Endothelial cell of umbilical vein (primary cell): Measurements from ENCODE around the gene PSAP. TPM values are rescaled to one million over a fixed set of nuclear protein-coding genes. Genes with fewer than 3 reads are reported as not detected.

ENCODE experiments used
- BruUV-seq: library from RNA; stranded (reverse); fragments of 400-500 nt; replicated peaks from 2 replicates; lab custom pipeline; 2021; lab: Mats Ljungman, UMichigan
- CTCF ChIA-PET: fragments of 300-600, 350-600 bp; sonication (Branson Sonifier 250); formaldehyde crosslinking; loops from one replicate; lab custom pipeline; 2021; ENCODE audit warnings: antibody characterized with exemption, inconsistent platforms; lab: Charles Lee
- POLR2A ChIA-PET: fragments of 300-600, 350-600 bp; sonication (Branson Sonifier 250); formaldehyde crosslinking; loops from one replicate; lab custom pipeline; 2021; ENCODE audit warnings: antibody characterized with exemption, inconsistent platforms; lab: Charles Lee
- DNase-seq: peaks from one replicate; pipeline ENCODE4 v3.0.0-alpha.2; 2011; ENCODE audit warnings: low read depth, low spot score
- FAIRE-seq: peaks from 2 replicates; lab custom pipeline; 2011; peaks lifted over from hg19 to GRCh38; lab: Jason Lieb, UNC
- H2AFZ ChIP-seq: 2 replicates; pipeline ENCODE4 v1.6.0; 2012; ENCODE audit warnings: low read depth, low read length, control low read depth, inconsistent platforms
- H3K27ac ChIP-seq: 2 replicates; pipeline ENCODE4 v1.5.1; 2011; ENCODE audit warnings: low read depth, mild to moderate bottlenecking, control low read depth, low read length, moderate library complexity; ENCODE audit not compliant: insufficient read depth
- H3K27me3 ChIP-seq, 2 experiments: 2 replicates each; pipeline versions ENCODE4 v1.6.0 to v1.6.1; 2011; ENCODE audit warnings: low read length in 2 of 2, mixed read lengths in 1 of 2; ENCODE audit not compliant: control insufficient read depth in 2 of 2, insufficient read depth in 2 of 2
- H3K36me3 ChIP-seq, 2 experiments: 2 replicates in 1 of 2; 3 replicates in 1 of 2; pipeline ENCODE4 v1.5.1; 2011; ENCODE audit warnings: low read length in 2 of 2, mild to moderate bottlenecking in 1 of 2, moderate library complexity in 1 of 2; ENCODE audit not compliant: control insufficient read depth in 2 of 2, insufficient read depth in 2 of 2; ENCODE audit errors: extremely low read depth in 1 of 2
- H3K4me1 ChIP-seq: 3 replicates; pipeline ENCODE4 v1.5.1; 2011; ENCODE audit warnings: mild to moderate bottlenecking, low read length; ENCODE audit not compliant: control insufficient read depth, insufficient read depth; ENCODE audit errors: extremely low read depth
- H3K4me2 ChIP-seq: 2 replicates; pipeline ENCODE4 v1.6.1; 2011; ENCODE audit warnings: low read length, control low read depth, mixed read lengths; ENCODE audit not compliant: insufficient read depth
- H3K4me3 ChIP-seq, 3 experiments: fragments of 200-600 bp in 1 of 3; sonication (generic), shearing (Covaris generic) in 1 of 3; replicated peaks in 1 of 3; 2 replicates each; pipeline ENCODE4 v1.5.1; 2011 to 2016; ENCODE audit warnings: control low read depth in 3 of 3, low read length in 3 of 3, mild to moderate bottlenecking in 2 of 3, inconsistent platforms in 1 of 3, low read depth in 1 of 3, moderate library complexity in 1 of 3; ENCODE audit not compliant: insufficient read depth in 1 of 3
- H3K79me2 ChIP-seq: 2 replicates; pipeline ENCODE4 v1.6.0; 2012; ENCODE audit warnings: low read length, inconsistent platforms; ENCODE audit not compliant: control insufficient read depth, insufficient read depth
- H3K9ac ChIP-seq: replicated peaks from 2 replicates; pipeline ENCODE3; 2011; ENCODE audit warnings: low read length, control low read depth; ENCODE audit not compliant: insufficient read depth; ENCODE audit errors: extremely low read depth
- H3K9me1 ChIP-seq: replicated peaks from 3 replicates; pipeline ENCODE4 v1.6.0; 2011; ENCODE audit warnings: mild to moderate bottlenecking, low read length; ENCODE audit not compliant: control insufficient read depth, insufficient read depth; ENCODE audit errors: extremely low read depth
- H3K9me3 ChIP-seq: replicated peaks from 2 replicates; pipeline ENCODE4 v1.5.1; 2012; ENCODE audit warnings: low read length, inconsistent platforms; ENCODE audit not compliant: control insufficient read depth, insufficient read depth
- H4K20me1 ChIP-seq: replicated peaks from 2 replicates; pipeline ENCODE3; 2011; ENCODE audit warnings: mild to moderate bottlenecking, low read length; ENCODE audit not compliant: control insufficient read depth, insufficient read depth; ENCODE audit errors: extremely low read depth
- CTCF ChIP-seq, 2 donors: IDR thresholded peaks; 1 replicate in 1 of 2; 2 replicates in 1 of 2; pipeline ENCODE4 v1.5.1; 2011; ENCODE audit warnings: low read length in 2 of 2, mild to moderate bottlenecking in 2 of 2, moderate library complexity in 2 of 2, control low read depth in 1 of 2, inconsistent platforms in 1 of 2, low read depth in 1 of 2; ENCODE audit not compliant: insufficient read depth in 1 of 2; ENCODE audit errors: extremely low read depth in 1 of 2
- EZH2 ChIP-seq: IDR thresholded peaks from 2 replicates; pipeline ENCODE4 v1.6.1; 2012; ENCODE audit warnings: borderline replicate concordance, low read depth, mild to moderate bottlenecking, moderate library complexity, low read length, inconsistent platforms; ENCODE audit not compliant: severe bottlenecking
- FOS ChIP-seq: IDR thresholded peaks from 2 replicates; pipeline ENCODE4 v1.6.1; 2011; ENCODE audit warnings: mild to moderate bottlenecking, low read length, moderate library complexity, borderline replicate concordance; ENCODE audit not compliant: insufficient read depth
- GATA2 ChIP-seq: IDR thresholded peaks from 2 replicates; pipeline ENCODE4 v1.7.0; 2011; ENCODE audit warnings: low read depth, mild to moderate bottlenecking, moderate library complexity, mixed read lengths, low read length; ENCODE audit not compliant: insufficient read length, insufficient read depth
- JUN ChIP-seq: IDR thresholded peaks from 2 replicates; pipeline ENCODE4 v1.6.1; 2011; ENCODE audit warnings: borderline replicate concordance, low read depth; ENCODE audit not compliant: insufficient read length, insufficient read depth
- MAX ChIP-seq: IDR thresholded peaks from 2 replicates; pipeline ENCODE4 v1.6.1; 2011; ENCODE audit not compliant: insufficient read depth, insufficient read length
- MYC ChIP-seq: IDR thresholded peaks from one replicate; pipeline ENCODE4 v1.6.1; 2011; ENCODE audit warnings: mild to moderate bottlenecking, low read depth, low read length
- POLR2A ChIP-seq: IDR thresholded peaks from 2 replicates; pipeline ENCODE4 v1.6.1; 2012; ENCODE audit warnings: low read depth, mild to moderate bottlenecking, control low read depth, low read length
- POLR2AphosphoS5 ChIP-seq: IDR thresholded peaks from 2 replicates; pipeline ENCODE4 v1.6.1; 2012; ENCODE audit warnings: low read depth, mild to moderate bottlenecking, control low read depth, low read length, moderate library complexity; ENCODE audit not compliant: insufficient read depth
- dilution Hi-C: fragments of 300-500 bp; cut with MboI; formaldehyde crosslinking; loops from one replicate; pipeline ENCODE4 v1.15.0; 2019; ENCODE audit warnings: low sequenced_read_pairs; ENCODE audit not compliant: extremely low pct_ligation_motif_present
- intact Hi-C: fragments of 100-400 bp; cut with micrococcal nuclease; formaldehyde crosslinking; loops from one replicate; pipeline ENCODE4 v1.10.0; 2022
- polyA plus RNA-seq, 4 experiments: library from polyadenylated mRNA; depleted of rRNA in 3 of 4; stranded (reverse) in 3 of 4; unstranded in 1 of 4; fragments of >200 nt; gene quantifications; 2 replicates each; pipeline versions ENCODE4 v1.2.1 to v1.2.3, GENCODE V29; 2011 to 2012; ENCODE audit warnings: missing spikeins in 1 of 4
- total RNA-seq: library from RNA; stranded (reverse); gene quantifications from 2 replicates; pipeline ENCODE4 v1.2.3, GENCODE V29; 2021

The PSAP gene
- total and polyA plus RNA-seq, 2 donors (not counting 3 experiments of a cell fraction or from before 2014, with no cell fraction given) = 644 to 1,476 TPM

GRCh38 chr10:71836596-71836974 is 14.5 kb downstream of the PSAP start:
- intact Hi-C loops = loop anchor here (1.0 kb wide), 1 partner anchor 60 kb away; no protein-coding TSS in a partner anchor
- CTCF ChIA-PET = interaction anchor here (1.1 to 9.6 kb wide), 6 partner anchors 10 to 212 kb away, joined by 3 to 152 read pairs (median 4); partner anchors contain the start of gene PSAP
- no peaks in the 10 kb centered on the region for H3K9me1 ChIP-seq

GRCh38 chr10:71835671-71836595 is 15.1 kb downstream of the PSAP start:
- peaks cover 12% of the 10 kb centered on the region for H4K20me1 ChIP-seq
- no peak overlapping the region for H2AFZ ChIP-seq
- H3K4me3 ChIP-seq = no peak overlapping the region
- peaks cover 83% of the 10 kb centered on the region for H3K79me2 ChIP-seq
- intact Hi-C loops = loop anchor here (1.0 kb wide), 1 partner anchor 60 kb away; no protein-coding TSS in a partner anchor
- dilution Hi-C loops = no loop called here
- peaks cover 30% of the 10 kb centered on the region for H3K4me1 ChIP-seq
- peaks cover 5 to 27% of the 10 kb centered on the region in 2 experiments for H3K36me3 ChIP-seq
- CTCF ChIA-PET = interaction anchor here (0.7 to 9.6 kb wide), 7 partner anchors 10 to 213 kb away, joined by 3 to 152 read pairs (median 4); partner anchors contain the start of gene PSAP
- H3K9ac ChIP-seq = no peak overlapping the region
- BruUV-seq = no TSS peak
- FAIRE-seq (peak; percentile 4), DNase-seq (peak; percentile 88)
- H3K27ac ChIP-seq = peak overlapping the region; percentile 39
- TF ChIP-seq MAX (no peak), JUN (no peak), POLR2AphosphoS5 (no peak), GATA2 (no peak), POLR2A (no peak), CTCF (IDR thresholded peaks at IDR 0.05; ENCODE audit: extremely low read depth in 1 of 2, insufficient read depth in 1 of 2, low read depth in 1 of 2, low read length in 2 of 2) (no peak), FOS (no peak), MYC (no peak), EZH2 (no peak)
- no peaks in the 10 kb centered on the region for H3K27me3 ChIP-seq
- no peak overlapping the region for H3K4me2 ChIP-seq
- POLR2A ChIA-PET = interaction anchor here (1.3 to 2.0 kb wide), 2 partner anchors 15 to 60 kb away, joined by 4 to 7 read pairs; partner anchors contain the start of gene PSAP
- no peaks in the 10 kb centered on the region for H3K9me3 ChIP-seq
- no peaks in the 10 kb centered on the region for H3K9me1 ChIP-seq

More at GRCh38 chr10:71836596-71836974, 14.5 kb downstream of the PSAP start:
- Histone ChIP-seq H3K4me1 (peaks cover 30% of the 10 kb centered on the region), H3K9ac (no peak overlapping the region), H3K9me3 (no peaks in the 10 kb centered on the region), H3K4me3 (no peak overlapping the region), H3K27me3 (no peaks in the 10 kb centered on the region), H3K36me3 (peaks cover under 1 to 21% of the 10 kb centered on the region in 2 experiments), H3K4me2 (no peak overlapping the region), H2AFZ (no peak overlapping the region), H3K79me2 (peaks cover 89% of the 10 kb centered on the region), H4K20me1 (peaks cover 12% of the 10 kb centered on the region), H3K27ac (peak overlapping the region; percentile 39)
- TF ChIP-seq GATA2 = no peak
- POLR2A ChIA-PET = interaction anchor here (2.0 kb wide), 1 partner anchor 15 kb away, joined by 7 read pairs; the partner anchor contains the start of gene PSAP
- dilution Hi-C loops = no loop called here
- FAIRE-seq (no peak), DNase-seq (peak; percentile 29)
- BruUV-seq = no TSS peak
